ENCODE data around the gene YIPF5. TPM values are rescaled to one million over a fixed set of nuclear protein-coding genes. Genes with fewer than 3 reads are reported as not detected.

YIPF5 gene
- 46.4 TPM for total RNA-seq
- long read RNA-seq, transcript YIPF5-201 (6 exons, 3,147 nt), result major isoform, 54 of 68 reads
- long read RNA-seq, partial matches to known transcripts, result 1 of 68 reads
- long read RNA-seq, other reads (novel, unspliced or antisense), result 11 of 68 reads

- TF ChIP-seq CTCF (IDR thresholded peaks at IDR 0.05), result no peak
- peak within 1 kb of the TSS; percentile 89 for H3K4me3 ChIP-seq
- H3K27me3 ChIP-seq (ENCODE audit: low read depth), result no peaks in the 10 kb centered on the region
- peak within 1 kb of the TSS; percentile 91 for H3K27ac ChIP-seq
- ATAC-seq (peak; percentile 100), DNase-seq (peak; percentile 97)
- H3K4me1 ChIP-seq, result peaks cover 31% of the 10 kb centered on the region
- intact Hi-C loops (cut with DNase I), result no loop called here
- no peaks in the 10 kb centered on the region for H3K9me3 ChIP-seq
- H3K36me3 ChIP-seq, result peaks cover 28% of the 10 kb centered on the region
These were observed at the start of gene YIPF5, which contains the start of gene KCTD16 for GRCh38 chr5:144170276-144171024. Gene YIPF5, minus strand, starts transcription at chr5:144170659. Its CDS starts 704 bp downstream, at chr5:144169955. Gene KCTD16, plus strand, starts transcription at chr5:144170873.

GRCh38 chr5:144219869-144220268 is 49.4 kb upstream of the YIPF5 start:
- Histone ChIP-seq H3K27me3 (ENCODE audit: low read depth) (no peaks in the 10 kb centered on the region), H3K27ac (no peak overlapping the region), H3K36me3 (no peaks in the 10 kb centered on the region), H3K4me3 (no peak overlapping the region), H3K4me1 (no peaks in the 10 kb centered on the region), H3K9me3 (no peaks in the 10 kb centered on the region)
- intact Hi-C loops (cut with DNase I), result no loop called here
- DNase-seq (no peak), ATAC-seq (peak; percentile 66 to 78)
- no peak for TF ChIP-seq CTCF (IDR thresholded peaks at IDR 0.05)

GRCh38 chr5:144210655-144211054 is 40.2 kb upstream of the YIPF5 start:
- intact Hi-C loops (cut with DNase I), result no loop called here
- no peaks in the 10 kb centered on the region for H3K4me1 ChIP-seq
- no peaks in the 10 kb centered on the region for H3K36me3 ChIP-seq
- H3K9me3 ChIP-seq, result no peaks in the 10 kb centered on the region
- H3K27ac ChIP-seq, result no peak overlapping the region
- DNase-seq (no peak), ATAC-seq (no peak)
- H3K4me3 ChIP-seq, result no peak overlapping the region
- TF ChIP-seq CTCF (IDR thresholded peaks at IDR 0.05), result no peak
- peaks cover 21% of the 10 kb centered on the region for H3K27me3 ChIP-seq (ENCODE audit: low read depth)

- TF ChIP-seq CTCF (IDR thresholded peaks at IDR 0.05), result no peak
- DNase-seq, result no peak
- no peak for ATAC-seq
- no peaks in the 10 kb centered on the region for H3K36me3 ChIP-seq
- H3K9me3 ChIP-seq, result no peaks in the 10 kb centered on the region
- H3K4me3 ChIP-seq, result peak overlapping the region; percentile 14
- peaks cover 34% of the 10 kb centered on the region for H3K27me3 ChIP-seq (ENCODE audit: low read depth)
- intact Hi-C loops (cut with DNase I), result no loop called here
- H3K4me1 ChIP-seq, result no peaks in the 10 kb centered on the region
- no peak overlapping the region for H3K27ac ChIP-seq
These were observed 38.9 kb upstream of the YIPF5 start for GRCh38 chr5:144209361-144209760.

- DNase-seq, result no peak
- peaks cover 36% of the 10 kb centered on the region for H3K27me3 ChIP-seq (ENCODE audit: low read depth)
- ATAC-seq, result no peak
- no peak overlapping the region for H3K27ac ChIP-seq
- no peaks in the 10 kb centered on the region for H3K4me1 ChIP-seq
- intact Hi-C loops (cut with DNase I), result no loop called here
- H3K9me3 ChIP-seq, result no peaks in the 10 kb centered on the region
- TF ChIP-seq CTCF (IDR thresholded peaks at IDR 0.05), result no peak
- peak overlapping the region; percentile 14 for H3K4me3 ChIP-seq
- H3K36me3 ChIP-seq, result no peaks in the 10 kb centered on the region
These were observed 37.5 kb upstream of the YIPF5 start for GRCh38 chr5:144207875-144208444.
